Measurements from ENCODE around the gene ZNF618.

GRCh38 chr9:113935677-113936380 lies 59.7 kb downstream of the ZNF618 start:
- TF ChIP-seq POLR2A (IDR thresholded peaks at IDR 0.05), result no peak
- TF ChIP-seq, protein P1, sequence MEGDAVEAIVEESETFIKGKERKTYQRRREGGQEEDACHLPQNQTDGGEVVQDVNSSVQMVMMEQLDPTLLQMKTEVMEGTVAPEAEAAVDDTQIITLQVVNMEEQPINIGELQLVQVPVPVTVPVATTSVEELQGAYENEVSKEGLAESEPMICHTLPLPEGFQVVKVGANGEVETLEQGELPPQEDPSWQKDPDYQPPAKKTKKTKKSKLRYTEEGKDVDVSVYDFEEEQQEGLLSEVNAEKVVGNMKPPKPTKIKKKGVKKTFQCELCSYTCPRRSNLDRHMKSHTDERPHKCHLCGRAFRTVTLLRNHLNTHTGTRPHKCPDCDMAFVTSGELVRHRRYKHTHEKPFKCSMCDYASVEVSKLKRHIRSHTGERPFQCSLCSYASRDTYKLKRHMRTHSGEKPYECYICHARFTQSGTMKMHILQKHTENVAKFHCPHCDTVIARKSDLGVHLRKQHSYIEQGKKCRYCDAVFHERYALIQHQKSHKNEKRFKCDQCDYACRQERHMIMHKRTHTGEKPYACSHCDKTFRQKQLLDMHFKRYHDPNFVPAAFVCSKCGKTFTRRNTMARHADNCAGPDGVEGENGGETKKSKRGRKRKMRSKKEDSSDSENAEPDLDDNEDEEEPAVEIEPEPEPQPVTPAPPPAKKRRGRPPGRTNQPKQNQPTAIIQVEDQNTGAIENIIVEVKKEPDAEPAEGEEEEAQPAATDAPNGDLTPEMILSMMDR (IDR thresholded peaks at IDR 0.05 in 4 of 5, conservative IDR thresholded peaks at IDR 0.05 in 1 of 5), result no peak
